Endothelial cell of umbilical vein (primary cell): ENCODE data around the gene VWA7.

Experiments used
- CTCF ChIP-seq, 2 donors: IDR thresholded peaks; 1 replicate in 1 of 2; 2 replicates in 1 of 2; pipeline ENCODE4 v1.5.1; 2011; ENCODE audit warnings: low read length in 2 of 2, mild to moderate bottlenecking in 2 of 2, moderate library complexity in 2 of 2, control low read depth in 1 of 2, inconsistent platforms in 1 of 2, low read depth in 1 of 2; ENCODE audit not compliant: insufficient read depth in 1 of 2; ENCODE audit errors: extremely low read depth in 1 of 2
- EZH2 ChIP-seq: IDR thresholded peaks from 2 replicates; pipeline ENCODE4 v1.6.1; 2012; ENCODE audit warnings: borderline replicate concordance, low read depth, mild to moderate bottlenecking, moderate library complexity, low read length, inconsistent platforms; ENCODE audit not compliant: severe bottlenecking
- POLR2A ChIP-seq: IDR thresholded peaks from 2 replicates; pipeline ENCODE4 v1.6.1; 2012; ENCODE audit warnings: low read depth, mild to moderate bottlenecking, control low read depth, low read length
- POLR2AphosphoS5 ChIP-seq: IDR thresholded peaks from 2 replicates; pipeline ENCODE4 v1.6.1; 2012; ENCODE audit warnings: low read depth, mild to moderate bottlenecking, control low read depth, low read length, moderate library complexity; ENCODE audit not compliant: insufficient read depth

- TF ChIP-seq POLR2AphosphoS5 = no peak
- TF ChIP-seq CTCF (IDR thresholded peaks at IDR 0.05; ENCODE audit: extremely low read depth in 1 of 2, insufficient read depth in 1 of 2, low read depth in 1 of 2, low read length in 2 of 2) = no peak
- TF ChIP-seq EZH2 = no peak
- peak; percentile 18 for TF ChIP-seq POLR2A
Observed at GRCh38 chr6:31752739-31753319, 24.3 kb downstream of the VWA7 start.
